Stimulated activated CD4-positive, alpha-beta T cell treated with anti-CD3 and anti-CD28 coated beads, Interleukin-15, amount 100 ng/mL, for 24 hours (primary cell): Measurements from ENCODE around the gene FAM83B.
"Not testable (repeated sequence)": the region's sequence is repeated elsewhere in the genome, so short reads cannot be mapped to it uniquely, and the experiment has no call there.

Experiments
- DNase-seq: peaks from one replicate; pipeline ENCODE4 v3.0.0-alpha.2; 2020

The FAM83B gene, protein sequence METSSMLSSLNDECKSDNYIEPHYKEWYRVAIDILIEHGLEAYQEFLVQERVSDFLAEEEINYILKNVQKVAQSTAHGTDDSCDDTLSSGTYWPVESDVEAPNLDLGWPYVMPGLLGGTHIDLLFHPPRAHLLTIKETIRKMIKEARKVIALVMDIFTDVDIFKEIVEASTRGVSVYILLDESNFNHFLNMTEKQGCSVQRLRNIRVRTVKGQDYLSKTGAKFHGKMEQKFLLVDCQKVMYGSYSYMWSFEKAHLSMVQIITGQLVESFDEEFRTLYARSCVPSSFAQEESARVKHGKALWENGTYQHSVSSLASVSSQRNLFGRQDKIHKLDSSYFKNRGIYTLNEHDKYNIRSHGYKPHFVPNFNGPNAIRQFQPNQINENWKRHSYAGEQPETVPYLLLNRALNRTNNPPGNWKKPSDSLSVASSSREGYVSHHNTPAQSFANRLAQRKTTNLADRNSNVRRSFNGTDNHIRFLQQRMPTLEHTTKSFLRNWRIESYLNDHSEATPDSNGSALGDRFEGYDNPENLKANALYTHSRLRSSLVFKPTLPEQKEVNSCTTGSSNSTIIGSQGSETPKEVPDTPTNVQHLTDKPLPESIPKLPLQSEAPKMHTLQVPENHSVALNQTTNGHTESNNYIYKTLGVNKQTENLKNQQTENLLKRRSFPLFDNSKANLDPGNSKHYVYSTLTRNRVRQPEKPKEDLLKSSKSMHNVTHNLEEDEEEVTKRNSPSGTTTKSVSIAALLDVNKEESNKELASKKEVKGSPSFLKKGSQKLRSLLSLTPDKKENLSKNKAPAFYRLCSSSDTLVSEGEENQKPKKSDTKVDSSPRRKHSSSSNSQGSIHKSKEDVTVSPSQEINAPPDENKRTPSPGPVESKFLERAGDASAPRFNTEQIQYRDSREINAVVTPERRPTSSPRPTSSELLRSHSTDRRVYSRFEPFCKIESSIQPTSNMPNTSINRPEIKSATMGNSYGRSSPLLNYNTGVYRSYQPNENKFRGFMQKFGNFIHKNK

DNA sequence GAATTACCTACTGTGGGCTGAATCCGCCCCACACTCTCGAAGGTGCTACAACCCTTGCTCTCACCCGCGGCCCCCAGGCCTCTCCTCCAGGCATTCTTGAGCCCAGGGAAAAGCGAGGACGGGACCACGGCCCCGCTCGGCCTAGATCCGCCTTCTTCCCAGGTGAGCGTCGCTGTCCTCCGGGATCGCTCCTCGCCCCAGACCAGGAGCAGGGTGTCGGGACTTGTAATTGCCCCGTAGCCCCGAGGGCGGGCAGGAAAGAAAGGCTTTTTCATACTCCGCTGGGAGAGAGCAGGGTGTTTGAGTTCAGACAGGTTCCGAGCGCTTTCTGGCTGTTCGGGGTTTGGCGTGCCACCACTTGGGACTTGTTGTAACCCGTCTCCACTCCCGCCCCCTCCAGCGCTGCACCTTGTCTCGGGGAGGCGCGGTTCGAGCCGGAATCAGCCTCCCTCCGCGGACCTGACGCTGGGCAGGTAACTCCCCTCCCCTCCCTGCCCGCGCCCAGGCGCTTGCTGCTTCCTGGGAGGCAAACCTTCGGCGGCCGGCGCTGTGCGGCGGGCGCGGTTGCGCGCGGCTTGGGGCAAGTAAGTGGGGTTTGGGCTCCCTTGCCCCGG is at the start of gene FAM83B:
Gene FAM83B, plus strand, starts transcription at position 529 of the 614 bp plus-strand sequence. CDS start 23,476 bp downstream, outside the sequence.
- DNase-seq: no peak

DNA sequence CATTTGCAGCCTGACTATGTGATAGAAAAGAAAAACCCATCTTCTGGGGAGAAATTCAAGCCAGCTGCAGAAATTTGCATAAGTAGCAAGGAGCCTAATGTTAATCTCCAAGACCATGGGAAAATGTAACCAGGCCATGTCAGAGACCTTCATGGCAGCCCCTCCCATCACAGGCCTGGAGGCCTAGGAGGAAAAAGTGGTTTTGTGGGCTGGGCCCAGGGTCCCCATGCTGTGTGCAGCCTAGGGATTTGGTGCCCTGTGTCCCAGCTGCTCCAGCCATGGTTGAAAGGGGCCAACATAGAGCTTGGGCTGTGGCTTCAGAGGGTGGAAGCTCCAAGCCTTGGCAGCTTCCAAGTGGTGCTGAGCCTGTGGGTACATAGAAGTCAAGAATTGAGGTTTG is 49.7 kb upstream of the FAM83B start:
- not testable (repeated sequence) for DNase-seq

DNA sequence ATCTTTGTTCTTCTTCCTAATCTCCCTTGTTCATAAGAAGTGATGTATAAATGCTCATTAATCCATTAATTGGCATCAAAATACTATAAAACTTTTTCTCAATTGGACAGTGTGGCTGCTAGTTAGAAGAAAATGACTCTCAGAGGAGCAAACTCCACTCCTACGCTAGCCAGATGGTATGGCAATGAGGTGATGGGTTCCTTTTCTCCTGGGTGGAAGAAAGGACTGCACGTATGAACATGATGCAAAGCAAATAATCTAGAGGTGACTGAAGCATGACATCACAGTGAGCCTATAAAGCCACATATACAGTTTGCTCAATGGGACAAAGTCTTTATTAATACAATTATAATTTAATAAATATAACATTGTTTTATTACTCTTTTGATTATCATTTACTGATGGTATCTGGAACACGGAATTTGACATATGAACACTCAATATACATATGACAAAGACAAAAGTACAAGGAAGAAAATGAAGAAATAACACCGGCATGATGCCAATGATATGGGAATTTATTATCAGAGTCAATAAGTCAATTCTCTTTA is 46.4 kb upstream of the FAM83B start:
- DNase-seq: no peak

DNA sequence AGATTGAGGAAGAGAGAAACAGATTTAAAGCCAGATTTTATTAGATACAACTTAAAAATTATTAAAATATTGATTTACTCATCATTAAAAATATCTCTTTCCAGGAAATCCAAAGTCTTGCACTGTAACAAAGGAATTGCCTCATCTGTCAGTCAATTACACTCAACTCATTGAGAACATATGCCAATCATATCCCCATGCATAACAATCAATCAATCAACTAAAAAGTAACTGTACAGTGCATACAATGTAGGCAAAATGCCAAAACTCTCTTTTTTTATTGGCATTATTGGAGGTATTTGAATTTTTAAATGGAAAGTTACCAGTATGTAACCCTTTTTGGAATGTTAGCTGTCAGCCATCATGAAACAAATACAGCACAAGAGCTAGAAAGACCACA is 45.3 kb upstream of the FAM83B start:
- no peak for DNase-seq

DNA sequence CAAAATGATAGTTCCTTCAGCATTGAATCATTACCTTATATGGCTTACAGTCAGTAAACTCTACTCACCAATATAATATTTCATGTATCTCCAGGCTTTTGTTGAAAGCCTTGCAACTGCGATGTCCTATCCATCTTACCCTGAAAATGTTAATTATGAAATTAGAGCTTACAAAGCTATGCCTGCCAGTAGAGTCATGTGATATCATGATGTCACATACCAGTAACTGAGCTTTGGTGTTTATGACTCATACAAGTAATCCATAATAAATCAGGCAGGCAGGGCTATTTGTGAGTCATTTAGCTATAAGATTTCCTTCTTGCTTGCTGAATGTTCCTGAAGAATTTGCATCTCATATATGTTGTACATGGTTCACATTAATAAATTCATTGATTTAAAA is 44.9 kb upstream of the FAM83B start:
- DNase-seq: no peak

DNA sequence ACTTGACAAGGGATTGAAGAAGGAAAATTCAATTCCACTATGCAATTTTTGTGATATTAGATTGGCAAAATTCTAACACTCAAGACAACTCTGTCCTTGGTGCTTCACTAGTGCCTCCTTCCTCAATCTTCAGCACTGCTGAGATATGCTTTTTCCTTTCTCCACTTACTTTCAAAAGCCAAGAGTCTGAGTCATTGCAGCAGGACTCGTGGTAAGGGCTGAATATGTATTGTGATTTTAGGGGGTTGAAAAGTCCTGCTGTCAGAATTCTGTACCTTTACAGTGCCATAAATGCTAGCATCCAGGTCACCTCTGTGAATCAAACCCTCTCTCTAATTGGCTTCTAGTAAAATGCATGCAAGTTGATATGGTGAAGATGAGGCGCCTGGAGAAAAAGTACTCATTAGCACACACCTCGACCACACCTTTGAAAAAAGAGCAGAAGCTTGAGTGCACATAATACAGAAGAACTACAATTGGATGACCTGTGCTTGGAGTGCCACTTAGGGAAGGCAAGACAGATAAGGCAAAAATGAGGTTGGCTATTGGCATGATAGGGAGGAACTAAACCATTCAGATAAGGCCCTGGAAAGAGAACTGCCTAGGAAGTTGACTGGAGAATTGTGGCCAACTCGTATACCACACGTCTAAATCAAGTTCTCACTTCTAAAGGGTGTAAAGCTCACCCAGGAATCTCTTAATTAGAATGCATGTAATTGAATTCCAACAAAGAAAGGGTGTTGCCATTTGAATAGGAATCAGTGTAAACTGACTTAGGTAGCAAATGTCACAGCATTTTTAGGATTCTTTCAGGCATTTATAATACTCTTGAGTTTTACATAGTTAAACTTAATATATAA is 43.6 kb upstream of the FAM83B start:
- no peak for DNase-seq

DNA sequence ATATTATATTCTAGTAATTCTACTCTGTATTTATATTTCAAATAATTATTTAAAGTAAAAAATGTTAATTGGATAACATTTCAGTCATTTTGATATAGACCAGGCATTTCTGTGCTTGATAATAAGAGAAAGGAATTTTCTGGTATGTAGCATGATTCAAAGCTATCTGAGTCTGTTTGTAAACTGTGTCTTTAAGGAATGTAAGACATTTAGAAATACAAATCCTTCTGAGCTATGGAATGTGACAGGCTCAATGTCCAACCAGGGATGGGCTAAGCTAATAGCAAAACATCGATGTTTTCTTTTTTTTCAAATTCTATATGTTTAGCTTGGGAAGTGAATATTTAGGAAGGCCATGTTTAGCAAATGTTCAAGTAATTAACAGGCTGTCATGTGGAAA is 41.5 kb upstream of the FAM83B start:
- DNase-seq: no peak

DNA sequence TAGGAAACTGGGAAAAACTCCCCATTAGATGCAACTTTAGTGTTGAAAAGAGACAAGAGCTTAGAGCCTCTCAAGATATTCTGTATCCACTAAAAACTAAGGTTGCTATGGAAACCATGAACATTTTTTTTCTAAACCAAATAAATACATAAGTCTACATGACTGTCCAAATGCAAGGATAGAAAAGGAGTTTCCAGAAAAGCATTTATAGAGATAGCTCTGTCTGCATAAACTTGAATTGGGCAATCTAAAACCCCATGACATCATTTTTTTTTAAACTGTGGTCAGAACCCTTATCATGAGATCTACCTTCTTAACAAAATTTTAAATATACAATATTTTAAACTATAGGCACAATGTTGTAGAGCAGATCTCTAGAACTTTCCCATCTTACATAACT is 36.4 kb upstream of the FAM83B start:
- no peak for DNase-seq

DNA sequence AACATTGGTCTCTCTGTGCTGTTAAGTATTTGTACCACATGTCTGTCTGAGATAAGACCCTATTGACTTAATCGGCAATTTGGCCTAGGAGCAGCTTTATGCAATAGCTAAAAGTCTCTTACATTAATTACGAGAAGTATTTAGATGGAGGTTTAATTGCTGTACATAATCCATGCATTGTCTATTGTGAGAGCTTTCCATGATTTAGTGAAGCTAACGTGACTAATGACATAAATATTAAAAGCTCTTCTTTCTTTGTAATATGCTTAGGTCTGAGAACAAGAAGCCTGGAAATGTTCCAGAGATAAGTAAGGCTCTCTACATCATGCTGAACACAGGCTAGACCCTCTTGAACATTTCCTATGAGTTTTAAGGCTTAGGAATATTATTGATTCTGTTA is 32.7 kb upstream of the FAM83B start:
- DNase-seq: no peak

DNA sequence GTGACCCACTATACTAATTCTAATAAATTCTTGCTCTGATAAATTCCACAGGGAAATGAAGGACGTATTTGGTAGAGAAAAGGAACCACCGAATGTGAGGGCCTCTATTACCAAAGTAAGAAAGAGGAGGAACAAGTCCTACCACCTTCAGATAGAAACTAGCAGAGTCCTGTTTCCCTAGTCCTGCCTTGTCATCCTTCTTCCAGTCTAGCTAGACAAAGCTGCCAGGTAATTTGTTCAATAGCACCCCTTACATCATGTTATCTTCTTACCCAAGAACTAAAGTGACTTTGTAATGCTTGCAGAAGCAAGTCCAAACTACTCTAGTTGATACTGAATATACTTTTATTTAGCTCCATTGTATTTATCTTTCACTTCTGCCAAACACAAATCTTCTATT is 29.3 kb upstream of the FAM83B start:
- DNase-seq: no peak

DNA sequence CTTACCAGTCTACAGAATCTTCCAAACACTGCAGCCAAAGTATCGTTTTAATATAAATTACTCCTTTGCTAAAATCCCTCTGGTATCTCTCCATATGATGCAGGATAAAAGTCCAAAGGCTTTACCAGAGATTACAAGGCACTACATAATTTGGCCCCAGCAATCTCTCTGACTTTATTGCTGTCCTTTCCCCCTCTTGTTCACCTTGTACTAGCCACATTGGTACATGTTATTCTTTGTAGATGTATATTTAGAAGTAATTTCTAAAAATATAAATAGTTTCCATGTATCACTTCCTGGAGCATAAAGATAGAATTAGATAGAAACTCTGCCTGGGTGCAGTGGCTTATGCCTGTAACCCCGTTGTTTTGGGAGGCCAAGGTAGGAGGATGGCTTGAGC is 28.7 kb upstream of the FAM83B start:
- DNase-seq: no peak

DNA sequence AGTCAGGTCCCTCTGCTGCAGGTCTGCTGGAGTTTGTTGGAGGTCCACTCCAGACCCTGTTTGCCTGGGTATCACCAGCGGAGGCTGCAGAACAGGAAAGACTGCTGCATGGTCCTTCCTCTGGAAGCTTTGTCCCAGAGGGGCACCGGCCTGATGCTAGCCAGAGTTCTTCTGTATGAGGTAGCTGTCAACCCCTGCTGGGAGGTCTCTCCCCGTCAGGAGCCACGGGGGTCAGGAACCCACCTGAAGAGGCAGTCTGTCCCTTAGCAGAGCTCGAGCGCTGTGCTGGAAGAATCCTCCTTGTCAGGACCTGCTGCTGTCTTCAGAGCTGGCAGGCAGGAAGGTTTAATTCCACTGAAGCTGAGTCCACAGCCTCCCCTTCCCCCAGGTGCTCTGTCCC is 22.3 kb upstream of the FAM83B start:
- not testable (repeated sequence) for DNase-seq

DNA sequence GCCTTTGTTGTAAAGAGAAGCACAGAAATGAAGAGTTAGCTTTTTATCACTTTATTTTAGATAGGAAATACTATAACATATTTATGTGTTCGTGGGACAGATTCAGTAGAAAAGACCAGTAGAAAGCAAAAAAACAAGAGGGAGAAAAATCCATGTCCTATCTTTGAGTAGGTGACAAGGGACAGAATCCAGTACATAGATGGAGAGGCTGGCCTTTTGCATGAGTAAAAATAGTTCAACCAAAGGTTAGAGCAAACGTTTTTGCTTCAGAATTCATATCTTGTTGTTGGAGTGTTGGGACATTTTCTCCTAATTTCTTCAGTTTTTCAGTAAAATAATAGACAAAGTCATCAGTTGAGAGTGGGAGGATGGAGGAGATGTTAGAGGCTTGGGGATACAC is 19.6 kb upstream of the FAM83B start:
- DNase-seq: no peak

DNA sequence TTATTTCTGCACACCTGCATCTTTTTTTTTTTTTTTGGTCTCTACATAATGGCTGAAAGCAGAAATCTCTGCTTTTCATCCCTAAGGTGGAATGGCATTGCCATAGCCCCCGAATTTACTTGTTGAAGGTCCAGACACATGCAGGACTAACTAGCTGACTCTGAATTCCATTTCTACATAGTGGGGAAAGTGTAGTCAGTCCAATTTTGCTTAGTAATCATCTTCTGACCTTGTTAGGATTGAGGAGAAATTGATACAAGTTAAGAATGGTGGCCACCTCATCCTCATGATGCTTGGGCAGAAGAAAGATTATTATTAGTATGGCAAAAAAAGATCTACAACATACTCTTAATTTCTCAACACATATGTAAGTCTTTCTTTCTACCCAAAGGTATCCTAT is 16.4 kb upstream of the FAM83B start:
- DNase-seq: no peak

DNA sequence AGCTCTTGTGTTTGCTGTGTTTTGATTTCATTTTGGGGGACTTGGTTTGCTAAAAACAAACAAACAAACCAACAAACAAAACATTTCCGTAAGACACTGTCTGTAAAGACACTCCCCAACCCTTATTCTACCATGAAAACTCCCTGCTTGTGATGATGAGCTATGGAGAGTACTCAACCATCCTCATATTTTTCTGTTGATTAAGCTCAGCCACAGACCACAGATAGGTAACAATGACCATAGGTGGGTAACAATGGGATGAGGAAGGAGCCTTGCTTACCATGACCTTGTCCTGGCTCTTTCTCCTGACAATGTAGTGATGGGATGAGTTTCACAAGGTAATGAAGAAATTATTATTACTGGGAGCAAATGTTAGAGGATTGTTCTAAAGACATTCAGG is 11.4 kb upstream of the FAM83B start:
- DNase-seq: no peak

DNA sequence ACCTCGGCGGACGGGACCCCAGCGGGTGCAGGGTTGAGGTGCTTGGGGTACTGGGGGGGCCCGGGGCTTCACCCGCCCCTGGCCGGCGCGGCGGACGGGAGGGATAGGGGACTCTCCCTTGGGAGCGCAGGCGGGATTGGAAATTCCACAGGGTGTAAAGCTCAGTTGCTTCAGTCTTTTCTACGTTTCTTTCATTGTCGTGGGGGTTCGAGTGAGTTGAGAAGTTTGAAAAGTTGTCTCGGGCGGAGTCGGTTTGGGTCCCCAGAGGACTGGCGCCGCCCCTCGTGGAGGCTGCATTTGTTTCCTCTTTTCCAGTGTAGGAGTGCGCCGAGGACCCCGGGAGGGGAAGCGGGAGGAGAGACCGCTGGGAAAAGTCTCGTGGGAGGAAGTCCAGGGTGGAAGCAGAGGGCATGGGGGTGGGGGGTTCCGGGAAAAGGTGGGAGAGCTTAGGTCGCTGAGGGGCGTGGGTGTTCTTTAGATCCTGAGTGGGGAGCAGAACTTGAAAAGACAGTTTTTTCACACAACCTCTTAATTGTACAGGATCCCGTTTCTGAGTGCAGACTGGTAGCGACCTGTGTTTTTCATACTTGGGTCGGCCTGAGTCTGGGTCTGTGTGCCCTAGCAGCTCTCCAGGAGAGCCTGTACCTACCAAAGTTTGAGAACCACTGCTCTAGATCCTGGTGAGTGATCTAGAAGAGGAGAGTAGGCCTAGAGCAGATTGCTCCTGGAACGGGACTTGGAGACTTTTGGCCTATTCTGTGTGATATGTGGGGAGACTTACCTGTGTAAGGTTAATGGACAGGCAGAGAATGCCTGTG is 495 bp downstream of the FAM83B start:
- no peak for DNase-seq

DNA sequence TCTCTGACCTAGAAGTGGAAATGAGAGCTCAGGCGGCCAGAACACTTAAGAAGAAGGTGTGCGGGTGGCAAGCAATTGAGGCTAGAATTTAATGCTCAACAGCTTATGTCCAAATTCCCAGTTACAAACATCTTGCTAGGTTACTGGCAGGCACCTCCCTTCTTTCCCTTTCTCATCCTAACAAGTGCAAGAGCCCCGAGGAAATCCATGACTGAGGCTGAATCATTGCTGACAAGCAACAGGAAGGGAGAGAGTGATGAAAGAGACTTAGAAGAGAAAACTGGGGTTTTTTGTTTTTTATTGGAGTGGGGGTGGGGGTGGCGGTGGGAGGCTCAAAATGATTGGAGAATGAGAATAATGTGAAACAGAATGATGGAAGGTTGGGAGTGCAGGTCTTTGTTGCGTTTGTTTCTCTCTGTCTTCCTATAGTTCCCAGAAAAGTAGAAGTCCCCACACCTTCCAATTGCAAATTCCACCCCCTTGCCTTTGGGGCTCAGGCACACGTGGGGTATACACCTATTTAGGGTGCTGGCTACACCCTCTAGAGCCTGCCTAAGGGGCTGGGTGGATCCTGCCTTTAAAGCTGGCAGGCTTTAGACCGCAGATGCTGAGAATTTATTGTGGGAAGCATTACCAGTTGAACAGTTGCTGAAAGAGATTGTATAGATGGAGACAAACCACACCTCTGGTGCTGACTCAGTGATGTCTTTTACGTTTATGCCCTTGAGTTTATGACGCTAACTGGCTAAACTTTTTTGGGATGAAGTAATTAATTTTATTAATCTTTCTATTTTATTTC is 1.4 kb downstream of the FAM83B start:
- no peak for DNase-seq

DNA sequence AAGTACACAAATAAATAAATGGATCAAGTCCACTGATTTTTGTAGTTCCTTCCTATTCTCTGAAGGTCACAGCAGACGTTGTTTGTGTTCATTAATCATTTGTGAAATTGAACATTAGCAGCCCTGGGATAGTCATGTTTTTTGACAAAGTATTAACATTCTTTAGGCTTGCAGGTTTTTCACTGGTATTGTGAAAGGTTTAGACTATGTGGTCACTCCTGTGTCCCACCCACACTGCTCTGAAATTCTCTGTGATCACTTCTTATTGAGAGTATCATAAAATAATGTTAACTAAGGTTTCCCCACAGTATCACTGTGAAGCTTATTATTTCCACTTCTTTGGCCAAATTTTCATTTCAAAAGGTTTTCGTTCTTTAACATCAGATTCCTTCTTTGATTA is 3.5 kb downstream of the FAM83B start:
- no peak for DNase-seq

DNA sequence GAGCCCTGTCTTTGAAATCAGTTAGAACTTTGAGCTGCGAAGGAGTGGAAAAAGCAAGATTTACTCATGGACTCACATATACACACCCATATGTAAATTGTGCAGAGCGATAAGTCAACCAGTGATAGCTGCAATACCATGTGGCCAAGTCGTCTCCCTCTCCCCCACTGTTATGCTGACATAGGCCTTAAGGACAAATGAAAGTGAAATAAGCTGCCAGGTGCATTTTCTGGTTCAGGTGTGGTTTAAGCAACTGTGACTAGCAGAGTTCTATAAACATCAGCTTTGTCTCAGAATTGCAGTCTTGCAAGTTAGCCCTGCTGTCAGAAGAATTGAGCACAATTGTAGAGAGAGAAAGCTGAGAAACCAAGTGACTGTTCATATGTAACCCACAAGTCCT is 9.6 kb downstream of the FAM83B start:
- DNase-seq: no peak

DNA sequence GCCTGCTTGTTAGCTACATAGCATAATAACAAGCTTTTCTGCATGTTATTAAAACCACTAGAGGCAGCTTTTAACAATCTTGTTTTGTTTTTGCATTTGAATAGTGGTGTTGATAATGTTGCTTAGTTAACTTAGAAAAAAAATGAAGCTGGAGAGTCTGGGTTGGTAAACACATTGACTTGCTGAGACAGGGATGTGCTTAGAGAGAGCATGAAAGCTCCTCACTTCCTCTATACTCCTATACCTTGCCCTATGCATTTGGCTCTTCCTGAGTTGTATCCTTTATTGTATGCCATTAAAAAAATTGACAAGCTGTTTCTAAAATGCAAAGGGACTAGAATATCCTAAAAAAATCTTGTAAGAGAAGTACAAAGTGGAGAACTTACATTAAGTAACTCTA is 13.6 kb downstream of the FAM83B start:
- no peak for DNase-seq
